Epithelial cell of proximal tubule (primary cell): Measurements from ENCODE around the gene HASPIN. TPM values are rescaled to one million over a fixed set of nuclear protein-coding genes. Genes with fewer than 3 reads are reported as not detected.

ENCODE experiments used
- DNase-seq: peaks from one replicate; pipeline ENCODE4 v3.0.0-alpha.2; 2011; ENCODE audit warnings: low read depth
- H3K4me3 ChIP-seq: 2 replicates; pipeline ENCODE4 v1.5.1; 2011; ENCODE audit warnings: low read depth, mild to moderate bottlenecking, low read length
- total RNA-seq: library from RNA; depleted of rRNA; stranded (reverse); fragments of >200 nt; gene quantifications from 2 replicates; pipeline ENCODE4 v1.2.3, GENCODE V29; 2015
- TF ChIP-seq, protein P1 (sequence below): conservative IDR thresholded peaks from 2 replicates; pipeline ENCODE4 v1.5.1; 2012; ENCODE audit warnings: low read depth, mild to moderate bottlenecking, low read length

HASPIN gene
- total RNA-seq, 1 donor from 2014 or later, result 12.3 TPM

DNA sequence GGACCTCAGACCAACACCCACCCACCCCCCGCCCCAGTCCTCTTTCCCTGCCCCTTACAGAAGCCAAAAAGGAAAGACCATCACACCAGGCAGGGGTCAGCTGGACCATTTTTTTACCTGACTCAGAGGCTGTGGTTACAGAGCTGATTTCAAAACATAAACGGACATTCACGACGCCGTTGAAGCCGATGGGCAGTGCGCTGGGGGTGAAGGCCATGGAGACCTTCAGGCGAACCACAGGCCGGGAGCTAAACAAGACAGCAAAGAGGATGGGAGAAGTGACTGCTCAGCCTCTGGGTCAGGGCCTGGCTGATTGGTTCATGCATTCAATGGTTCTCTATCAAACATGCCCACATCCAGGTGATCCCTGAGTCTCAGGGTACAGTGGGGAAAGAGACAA lies 24.1 kb downstream of the HASPIN start:
- TF ChIP-seq, protein P1, sequence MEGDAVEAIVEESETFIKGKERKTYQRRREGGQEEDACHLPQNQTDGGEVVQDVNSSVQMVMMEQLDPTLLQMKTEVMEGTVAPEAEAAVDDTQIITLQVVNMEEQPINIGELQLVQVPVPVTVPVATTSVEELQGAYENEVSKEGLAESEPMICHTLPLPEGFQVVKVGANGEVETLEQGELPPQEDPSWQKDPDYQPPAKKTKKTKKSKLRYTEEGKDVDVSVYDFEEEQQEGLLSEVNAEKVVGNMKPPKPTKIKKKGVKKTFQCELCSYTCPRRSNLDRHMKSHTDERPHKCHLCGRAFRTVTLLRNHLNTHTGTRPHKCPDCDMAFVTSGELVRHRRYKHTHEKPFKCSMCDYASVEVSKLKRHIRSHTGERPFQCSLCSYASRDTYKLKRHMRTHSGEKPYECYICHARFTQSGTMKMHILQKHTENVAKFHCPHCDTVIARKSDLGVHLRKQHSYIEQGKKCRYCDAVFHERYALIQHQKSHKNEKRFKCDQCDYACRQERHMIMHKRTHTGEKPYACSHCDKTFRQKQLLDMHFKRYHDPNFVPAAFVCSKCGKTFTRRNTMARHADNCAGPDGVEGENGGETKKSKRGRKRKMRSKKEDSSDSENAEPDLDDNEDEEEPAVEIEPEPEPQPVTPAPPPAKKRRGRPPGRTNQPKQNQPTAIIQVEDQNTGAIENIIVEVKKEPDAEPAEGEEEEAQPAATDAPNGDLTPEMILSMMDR, result no peak
- DNase-seq, result no peak
- H3K4me3 ChIP-seq, result no peak overlapping the region

- TF ChIP-seq, protein P1, result no peak
- H3K4me3 ChIP-seq, result no peak overlapping the region
- no peak for DNase-seq
These were observed 24.9 kb downstream of the HASPIN start for GRCh38 chr17:3748576-3748975.

DNA sequence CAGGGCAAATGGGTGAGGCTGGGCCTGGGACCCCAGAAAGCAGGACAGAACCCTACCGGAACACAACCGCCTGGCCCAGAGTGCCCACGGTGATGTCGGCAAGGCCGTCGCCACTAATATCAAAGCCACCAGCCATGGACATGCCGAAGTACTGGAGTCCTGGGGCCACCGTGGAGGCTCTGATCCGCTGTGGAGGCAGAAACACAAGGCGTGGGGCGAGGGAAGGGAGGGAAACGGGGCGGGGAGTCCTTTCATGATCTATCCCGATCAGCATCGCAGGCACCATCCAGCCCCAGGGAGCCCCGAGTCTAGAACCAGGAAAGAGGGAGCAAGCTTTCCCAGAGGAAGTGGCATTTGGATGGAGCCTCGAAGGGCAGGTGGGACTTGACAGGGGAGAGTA lies 26.6 kb downstream of the HASPIN start:
- TF ChIP-seq, protein P1, result no peak
- no peak for DNase-seq
- H3K4me3 ChIP-seq, result no peak overlapping the region

- DNase-seq, result no peak
- no peak overlapping the region for H3K4me3 ChIP-seq
- TF ChIP-seq, protein P1, result no peak
These were observed 27.2 kb downstream of the HASPIN start for GRCh38 chr17:3750926-3751325.

GRCh38 chr17:3751836-3752235 lies 28.1 kb downstream of the HASPIN start:
- TF ChIP-seq, protein P1, result no peak
- no peak overlapping the region for H3K4me3 ChIP-seq
- no peak for DNase-seq

GRCh38 chr17:3753624-3754023 lies 29.9 kb downstream of the HASPIN start:
- DNase-seq, result no peak
- TF ChIP-seq, protein P1, result no peak
- no peak overlapping the region for H3K4me3 ChIP-seq

- TF ChIP-seq, protein P1, result no peak
- no peak overlapping the region for H3K4me3 ChIP-seq
- no peak for DNase-seq
These were observed 30.4 kb downstream of the HASPIN start for GRCh38 chr17:3754066-3754457.
